Activated CD4-positive, alpha-beta T cell treated with anti-CD3 and anti-CD28 coated beads, Interleukin-2, amount 10 ng/mL, durations not matched to agents 7 days and 5 days (primary cell): ENCODE data around the gene SAMD9. TPM values are rescaled to one million over a fixed set of nuclear protein-coding genes. Genes with fewer than 3 reads are reported as not detected.
"Not testable (repeated sequence)": the region's sequence is repeated elsewhere in the genome, so short reads cannot be mapped to it uniquely, and the experiment has no call there.

ENCODE experiments used
- CTCF ChIA-PET: fragments of 350-600 bp; sonication (Branson Sonifier 250); formaldehyde crosslinking; loops from one replicate; lab custom pipeline; 2021; ENCODE audit warnings: antibody characterized with exemption; lab: Charles Lee
- POLR2A ChIA-PET: fragments of 350-600 bp; sonication (Branson Sonifier 250); formaldehyde crosslinking; loops from one replicate; lab custom pipeline; 2021; ENCODE audit warnings: antibody characterized with exemption; lab: Charles Lee
- DNase-seq: peaks from one replicate; pipeline ENCODE4 v3.0.0-alpha.2; 2020
- H3K27ac Mint-ChIP-seq: one replicate; pipeline ENCODE4 v1.8.0; 2021; ENCODE audit warnings: mild to moderate bottlenecking, moderate library complexity, mixed read lengths
- H3K27me3 Mint-ChIP-seq: one replicate; pipeline ENCODE4 v1.8.0; 2021; ENCODE audit warnings: mixed read lengths
- H3K36me3 Mint-ChIP-seq: one replicate; pipeline ENCODE4 v1.8.0; 2021; ENCODE audit warnings: low read depth, mixed read lengths
- H3K4me1 Mint-ChIP-seq: one replicate; pipeline ENCODE4 v1.8.0; 2021; ENCODE audit warnings: mixed read lengths
- H3K4me3 Mint-ChIP-seq: one replicate; pipeline ENCODE4 v1.8.0; 2021; ENCODE audit warnings: mild to moderate bottlenecking, moderate library complexity, mixed read lengths
- H3K9me3 Mint-ChIP-seq: one replicate; pipeline ENCODE4 v1.8.0; 2021; ENCODE audit warnings: mixed read lengths
- total RNA-seq, 2 experiments: library from RNA; stranded (reverse); gene quantifications; one replicate each; pipeline ENCODE4 v1.2.3, GENCODE V29; 2021

SAMD9 gene
- total RNA-seq, 2 experiments from 2014 or later: 67.3 to 80.1 TPM

GRCh38 chr7:93146472-93147141, 28.8 kb upstream of the SAMD9 start:
- Mint-ChIP-seq H3K27me3 (no peaks in the 10 kb centered on the region), H3K9me3 (peaks cover 8% of the 10 kb centered on the region), H3K27ac (peak overlapping the region; percentile 89), H3K4me3 (peak overlapping the region; percentile 97), H3K36me3 (peaks cover 23% of the 10 kb centered on the region), H3K4me1 (peaks cover 39% of the 10 kb centered on the region)
- POLR2A ChIA-PET: interaction anchor here (1.0 kb wide), 1 partner anchor 28 kb away, joined by 4 read pairs; no protein-coding TSS in a partner anchor
- DNase-seq: peak; percentile 29
- CTCF ChIA-PET: interaction anchor here (0.7 to 1.5 kb wide), 5 partner anchors 15 to 82 kb away, joined by 3 read pairs; no protein-coding TSS in a partner anchor

- peak overlapping the region; percentile 97 for H3K4me3 Mint-ChIP-seq
- peaks cover 39% of the 10 kb centered on the region for H3K4me1 Mint-ChIP-seq
- peaks cover 8% of the 10 kb centered on the region for H3K9me3 Mint-ChIP-seq
- H3K36me3 Mint-ChIP-seq: peaks cover 23% of the 10 kb centered on the region
- peak overlapping the region; percentile 89 for H3K27ac Mint-ChIP-seq
- CTCF ChIA-PET: interaction anchor here (0.9 to 1.5 kb wide), 3 partner anchors 15 to 25 kb away, joined by 3 read pairs; no protein-coding TSS in a partner anchor
- no peaks in the 10 kb centered on the region for H3K27me3 Mint-ChIP-seq
- no peak for DNase-seq
- POLR2A ChIA-PET: interaction anchor here (1.0 kb wide), 1 partner anchor 28 kb away, joined by 4 read pairs; no protein-coding TSS in a partner anchor
These were observed 28.3 kb upstream of the SAMD9 start for GRCh38 chr7:93146036-93146435.

- Mint-ChIP-seq H3K27ac (peak overlapping the region; percentile 13), H3K36me3 (peaks cover 23% of the 10 kb centered on the region), H3K4me3 (peak overlapping the region; percentile 97), H3K9me3 (peaks cover 8% of the 10 kb centered on the region), H3K4me1 (peaks cover 39% of the 10 kb centered on the region), H3K27me3 (no peaks in the 10 kb centered on the region)
- DNase-seq: no peak
- CTCF ChIA-PET: interaction anchor here (0.7 to 2.1 kb wide), 3 partner anchors 10 to 556 kb away, joined by 3 to 9 read pairs (median 3); no protein-coding TSS in a partner anchor
- POLR2A ChIA-PET: no interaction called here
These were observed 27.6 kb upstream of the SAMD9 start for GRCh38 chr7:93145354-93145753.

- no peak overlapping the region for H3K27ac Mint-ChIP-seq
- peaks cover 23% of the 10 kb centered on the region for H3K4me1 Mint-ChIP-seq
- peaks cover 11% of the 10 kb centered on the region for H3K9me3 Mint-ChIP-seq
- peaks cover 20% of the 10 kb centered on the region for H3K36me3 Mint-ChIP-seq
- POLR2A ChIA-PET: no interaction called here
- CTCF ChIA-PET: interaction anchor here (0.6 to 1.1 kb wide), 3 partner anchors 9 to 1322 kb away, joined by 3 read pairs; no protein-coding TSS in a partner anchor
- no peak overlapping the region for H3K4me3 Mint-ChIP-seq
- DNase-seq: no peak
- H3K27me3 Mint-ChIP-seq: no peaks in the 10 kb centered on the region
These were observed 24.3 kb upstream of the SAMD9 start for GRCh38 chr7:93142127-93142526.

GRCh38 chr7:93140582-93141191, 22.9 kb upstream of the SAMD9 start:
- ChIA-PET CTCF (no interaction called here), POLR2A (no interaction called here)
- Mint-ChIP-seq H3K9me3 (peaks cover 13% of the 10 kb centered on the region), H3K4me3 (no peak overlapping the region), H3K27me3 (no peaks in the 10 kb centered on the region), H3K4me1 (peaks cover 15% of the 10 kb centered on the region), H3K36me3 (peaks cover 27% of the 10 kb centered on the region), H3K27ac (no peak overlapping the region)
- DNase-seq: no peak

GRCh38 chr7:93138576-93138975, 20.8 kb upstream of the SAMD9 start:
- peaks cover 27% of the 10 kb centered on the region for H3K9me3 Mint-ChIP-seq
- H3K4me3 Mint-ChIP-seq: no peak overlapping the region
- POLR2A ChIA-PET: no interaction called here
- H3K27me3 Mint-ChIP-seq: no peaks in the 10 kb centered on the region
- H3K36me3 Mint-ChIP-seq: peaks cover 48% of the 10 kb centered on the region
- CTCF ChIA-PET: no interaction called here
- DNase-seq: no peak
- H3K4me1 Mint-ChIP-seq: peaks cover 4% of the 10 kb centered on the region
- no peak overlapping the region for H3K27ac Mint-ChIP-seq

GRCh38 chr7:93133005-93133404, 15.2 kb upstream of the SAMD9 start:
- no peaks in the 10 kb centered on the region for H3K4me1 Mint-ChIP-seq

GRCh38 chr7:93132216-93132615, 14.4 kb upstream of the SAMD9 start:
- DNase-seq: no peak
- Mint-ChIP-seq H3K9me3 (peaks cover 64% of the 10 kb centered on the region), H3K36me3 (peaks cover 83% of the 10 kb centered on the region), H3K4me3 (no peak overlapping the region), H3K27ac (no peak overlapping the region), H3K27me3 (no peaks in the 10 kb centered on the region), H3K4me1 (no peaks in the 10 kb centered on the region)
- ChIA-PET CTCF (interaction anchor here (0.7 to 0.8 kb wide), 3 partner anchors 10 to 36 kb away, joined by 3 read pairs; no protein-coding TSS in a partner anchor), POLR2A (no interaction called here)

More at GRCh38 chr7:93133005-93133404, 15.2 kb upstream of the SAMD9 start:
- Mint-ChIP-seq H3K36me3 (peaks cover 88% of the 10 kb centered on the region), H3K9me3 (peaks cover 65% of the 10 kb centered on the region), H3K4me3 (no peak overlapping the region), H3K27me3 (no peaks in the 10 kb centered on the region), H3K27ac (no peak overlapping the region)
- DNase-seq: no peak
- CTCF ChIA-PET: interaction anchor here (0.7 to 1.2 kb wide), 3 partner anchors 9 to 19 kb away, joined by 3 read pairs; no protein-coding TSS in a partner anchor
- POLR2A ChIA-PET: no interaction called here

GRCh38 chr7:93126954-93127353, 9.2 kb upstream of the SAMD9 start:
- H3K27me3 Mint-ChIP-seq, DNase-seq, POLR2A ChIA-PET, H3K27ac Mint-ChIP-seq, CTCF ChIA-PET, H3K4me1 Mint-ChIP-seq, H3K4me3 Mint-ChIP-seq: not testable (repeated sequence)
- Mint-ChIP-seq H3K36me3 (peaks cover 79% of the 10 kb centered on the region), H3K9me3 (peaks cover 77% of the 10 kb centered on the region)

- H3K27me3 Mint-ChIP-seq, DNase-seq, H3K27ac Mint-ChIP-seq, POLR2A ChIA-PET, H3K4me3 Mint-ChIP-seq: not testable (repeated sequence)
- Mint-ChIP-seq H3K4me1 (peaks cover 17% of the 10 kb centered on the region), H3K36me3 (peaks cover 84% of the 10 kb centered on the region), H3K9me3 (peaks cover 62% of the 10 kb centered on the region)
- CTCF ChIA-PET: interaction anchor here (0.7 kb wide), 2 partner anchors 576 to 735 kb away, joined by 3 read pairs; no protein-coding TSS in a partner anchor
These were observed 5.8 kb upstream of the SAMD9 start for GRCh38 chr7:93123532-93123931.

GRCh38 chr7:93120592-93121549, 3.1 kb upstream of the SAMD9 start:
- POLR2A ChIA-PET: no interaction called here
- H3K4me1 Mint-ChIP-seq: peaks cover 27% of the 10 kb centered on the region
- CTCF ChIA-PET: interaction anchor here (0.8 to 1.1 kb wide), 4 partner anchors 14 to 45 kb away, joined by 3 to 5 read pairs (median 4); no protein-coding TSS in a partner anchor
- no peak overlapping the region for H3K4me3 Mint-ChIP-seq
- H3K36me3 Mint-ChIP-seq: peaks cover 90% of the 10 kb centered on the region
- peaks cover 45% of the 10 kb centered on the region for H3K9me3 Mint-ChIP-seq
- H3K27ac Mint-ChIP-seq: no peak overlapping the region
- no peak for DNase-seq
- no peaks in the 10 kb centered on the region for H3K27me3 Mint-ChIP-seq
